Measurements from ENCODE around the gene ZNF664. TPM values are rescaled to one million over a fixed set of nuclear protein-coding genes. Genes with fewer than 3 reads are reported as not detected.

Gene ZNF664
- total and polyA plus RNA-seq, 12 donors = 36.9 to 94.6 (median 76.9) TPM

GRCh38 chr12:124000111-124000510, 27.1 kb downstream of the ZNF664 start:
- H3K9me3 ChIP-seq = no peaks in the 10 kb centered on the region
- 85 to 88% methylated on average over 5 of the region's 5 CpGs for WGBS, 2 donors
- H3K27me3 ChIP-seq = no peaks in the 10 kb centered on the region
- peak overlapping the region in 1 of 10 donors; percentile 39 for H3K27ac ChIP-seq
- intact Hi-C loops (cut with DNase I) = no loop called here
- ATAC-seq = no peak
- TF ChIP-seq CTCF (IDR thresholded peaks at IDR 0.05) = no peak
- H3K36me3 ChIP-seq = peaks cover 0 to 63% (median 3%) of the 10 kb centered on the region in 9 donors
- no peak for DNase-seq
- peaks cover 5 to 84% (median 41%) of the 10 kb centered on the region in 9 donors for H3K4me1 ChIP-seq
- H3K4me3 ChIP-seq = no peak overlapping the region

GRCh38 chr12:124001343-124001742, 28.3 kb downstream of the ZNF664 start:
- H3K27ac ChIP-seq = no peak overlapping the region
- no peaks in the 10 kb centered on the region for H3K9me3 ChIP-seq
- intact Hi-C loops (cut with DNase I) = no loop called here
- H3K4me3 ChIP-seq = no peak overlapping the region
- H3K36me3 ChIP-seq = peaks cover 0 to 72% (median 3%) of the 10 kb centered on the region in 9 donors
- H3K4me1 ChIP-seq = peaks cover 5 to 80% (median 33%) of the 10 kb centered on the region in 9 donors
- DNase-seq (no peak), ATAC-seq (no peak)
- WGBS, 2 donors = 83 to 86% methylated on average over 7 of the region's 7 CpGs
- no peak for TF ChIP-seq CTCF (IDR thresholded peaks at IDR 0.05)
- no peaks in the 10 kb centered on the region for H3K27me3 ChIP-seq

- H3K4me3 ChIP-seq = no peak overlapping the region
- peaks cover 0 to 78% (median 3%) of the 10 kb centered on the region in 9 donors for H3K36me3 ChIP-seq
- peaks cover 5 to 75% (median 32%) of the 10 kb centered on the region in 9 donors for H3K4me1 ChIP-seq
- H3K27ac ChIP-seq = peak overlapping the region in 2 of 10 donors; percentile 13 to 51
- H3K27me3 ChIP-seq = no peaks in the 10 kb centered on the region
- H3K9me3 ChIP-seq = no peaks in the 10 kb centered on the region
- ATAC-seq (peak in 6 of 8 donors; percentile 34 to 80 (median 61)), DNase-seq (no peak)
- TF ChIP-seq CTCF (IDR thresholded peaks at IDR 0.05) = no peak
- intact Hi-C loops (cut with DNase I) = no loop called here
- 66 to 78% methylated on average over 6 of the region's 6 CpGs for WGBS, 2 donors
Measured at GRCh38 chr12:124002021-124002644, 29.1 kb downstream of the ZNF664 start.

GRCh38 chr12:124002654-124003053, 29.6 kb downstream of the ZNF664 start:
- DNase-seq (no peak), ATAC-seq (no peak)
- H3K36me3 ChIP-seq = peaks cover 0 to 82% (median 3%) of the 10 kb centered on the region in 9 donors
- intact Hi-C loops (cut with DNase I) = no loop called here
- WGBS, 2 donors = 56 to 71% methylated on average over 2 of the region's 2 CpGs
- no peak overlapping the region for H3K4me3 ChIP-seq
- no peak overlapping the region for H3K27ac ChIP-seq
- no peak for TF ChIP-seq CTCF (IDR thresholded peaks at IDR 0.05)
- peaks cover 5 to 70% (median 30%) of the 10 kb centered on the region in 9 donors for H3K4me1 ChIP-seq
- H3K9me3 ChIP-seq = no peaks in the 10 kb centered on the region
- H3K27me3 ChIP-seq = no peaks in the 10 kb centered on the region

All from heart right ventricle (tissue), 16 donors.